Duodenal mucosa (tissue), 2 donors: ENCODE data around the gene TTLL11.

ENCODE experiments used
- H3K27ac ChIP-seq: one replicate; pipeline ENCODE4 v1.7.0; 2013; ENCODE audit warnings: low read depth, low read length
- H3K27me3 ChIP-seq, 2 donors: one replicate each; pipeline ENCODE4 v1.7.0; 2013; ENCODE audit warnings: low read length in 2 of 2, control low read depth in 1 of 2; ENCODE audit not compliant: insufficient read depth in 2 of 2, control insufficient read depth in 1 of 2
- H3K36me3 ChIP-seq, 2 donors: one replicate each; pipeline ENCODE4 v1.7.0; 2013; ENCODE audit warnings: low read length in 2 of 2, control low read depth in 1 of 2; ENCODE audit not compliant: insufficient read depth in 2 of 2, control insufficient read depth in 1 of 2
- H3K4me1 ChIP-seq, 2 donors: one replicate each; pipeline ENCODE4 v1.7.0; 2013; ENCODE audit warnings: low read length in 2 of 2, control low read depth in 1 of 2; ENCODE audit not compliant: insufficient read depth in 2 of 2, control insufficient read depth in 1 of 2
- H3K4me3 ChIP-seq, 2 donors: one replicate each; pipeline ENCODE4 v1.7.0; 2013; ENCODE audit warnings: low read length in 2 of 2, low read depth in 1 of 2
- H3K9ac ChIP-seq, 2 donors: one replicate each; pipeline ENCODE4 v1.7.0; 2013; ENCODE audit warnings: low read length in 2 of 2, low read depth in 1 of 2
- H3K9me3 ChIP-seq, 2 donors: one replicate each; pipeline ENCODE4 v1.7.0; 2013; ENCODE audit warnings: low read length in 2 of 2, control low read depth in 1 of 2; ENCODE audit not compliant: control insufficient read depth in 1 of 2

The TTLL11 gene

DNA sequence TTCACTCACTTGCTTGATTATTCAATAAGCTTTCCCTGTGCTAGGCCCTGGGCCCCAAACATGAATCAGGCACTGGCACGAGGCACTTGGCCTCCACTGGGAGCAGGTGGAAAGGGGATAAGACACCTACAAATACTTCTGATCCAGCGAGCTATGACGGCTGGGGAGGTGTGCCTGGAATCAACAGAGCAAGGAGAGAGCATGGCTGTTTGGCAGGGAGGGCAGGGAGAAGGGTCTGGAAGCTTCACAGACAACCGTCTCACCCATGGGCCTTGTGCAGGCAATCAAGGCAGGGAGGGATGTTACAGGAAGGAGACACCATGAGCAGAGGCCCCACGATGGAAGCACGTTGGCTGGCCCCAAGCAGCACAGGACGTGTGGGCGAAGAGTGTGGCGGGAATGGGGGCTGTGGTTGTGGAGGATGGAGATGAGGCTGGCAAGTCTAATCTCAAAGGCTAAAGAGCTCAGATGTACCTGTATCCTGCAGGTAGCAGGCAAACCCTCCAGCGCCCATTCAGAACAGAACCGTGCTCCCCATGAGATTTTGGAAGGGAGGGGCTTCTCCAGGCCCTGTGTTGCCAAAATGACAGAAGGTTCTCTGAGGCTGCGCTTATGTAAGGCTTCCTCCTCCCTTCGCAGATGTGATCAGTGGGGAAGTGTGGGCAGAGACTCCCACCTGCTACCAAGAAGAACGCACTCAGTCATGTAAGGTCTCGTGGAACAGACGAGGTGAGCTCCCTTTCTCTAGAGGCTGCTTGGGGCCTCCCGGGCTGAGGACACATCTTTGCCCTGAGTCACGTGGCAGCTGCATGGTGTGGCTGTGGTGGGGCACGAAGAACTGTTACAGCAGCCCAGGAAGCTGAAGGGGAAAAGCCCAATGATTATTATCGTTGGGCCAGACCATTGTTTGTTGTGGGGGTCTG lies 252.0 kb downstream of the TTLL11 start:
- Histone ChIP-seq H3K4me3 (no peak overlapping the region), H3K9me3 (no peaks in the 10 kb centered on the region), H3K27me3 (no peaks in the 10 kb centered on the region), H3K36me3 (no peaks in the 10 kb centered on the region), H3K27ac (no peak overlapping the region), H3K4me1 (no peaks in the 10 kb centered on the region), H3K9ac (no peak overlapping the region)

DNA sequence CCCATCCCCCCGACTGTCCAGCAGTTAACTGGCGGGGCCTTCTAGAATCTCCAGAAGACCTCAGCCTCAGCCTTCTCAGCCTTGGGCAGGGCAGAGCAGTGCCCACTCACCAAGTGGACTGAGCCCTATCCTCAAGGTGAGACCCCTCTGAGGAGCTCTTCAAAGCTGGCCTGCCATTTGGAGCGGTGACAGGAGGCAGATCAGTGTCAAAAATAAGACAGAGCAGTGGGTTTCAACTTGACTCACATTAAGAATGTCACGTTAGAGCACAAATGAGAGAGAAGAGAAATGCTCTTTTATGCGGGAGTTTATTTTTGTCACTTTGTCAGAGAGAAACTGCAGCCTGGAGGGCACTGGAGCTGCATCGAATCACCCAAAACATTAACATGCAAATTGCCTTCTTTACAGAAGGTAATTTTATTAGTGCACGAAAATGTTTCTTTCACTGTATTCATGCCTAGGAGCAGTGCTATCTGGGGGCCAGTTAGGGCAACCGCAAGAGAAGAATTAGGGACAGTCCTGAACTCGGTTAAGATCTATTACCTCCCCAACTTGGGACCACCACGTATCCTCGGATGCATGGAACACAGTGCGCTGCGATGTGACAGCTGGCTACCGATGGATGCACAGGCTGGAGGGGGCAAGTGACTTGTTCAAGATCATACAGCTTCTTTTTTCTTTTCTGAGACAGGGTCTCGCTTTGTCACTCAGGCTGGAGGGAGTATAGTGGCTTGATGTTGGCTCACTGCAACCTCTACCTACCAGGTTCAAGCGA lies 253.2 kb downstream of the TTLL11 start:
- Histone ChIP-seq H3K4me1 (no peaks in the 10 kb centered on the region), H3K9ac (no peak overlapping the region), H3K36me3 (no peaks in the 10 kb centered on the region), H3K27me3 (no peaks in the 10 kb centered on the region), H3K9me3 (no peaks in the 10 kb centered on the region), H3K27ac (no peak overlapping the region), H3K4me3 (no peak overlapping the region)

DNA sequence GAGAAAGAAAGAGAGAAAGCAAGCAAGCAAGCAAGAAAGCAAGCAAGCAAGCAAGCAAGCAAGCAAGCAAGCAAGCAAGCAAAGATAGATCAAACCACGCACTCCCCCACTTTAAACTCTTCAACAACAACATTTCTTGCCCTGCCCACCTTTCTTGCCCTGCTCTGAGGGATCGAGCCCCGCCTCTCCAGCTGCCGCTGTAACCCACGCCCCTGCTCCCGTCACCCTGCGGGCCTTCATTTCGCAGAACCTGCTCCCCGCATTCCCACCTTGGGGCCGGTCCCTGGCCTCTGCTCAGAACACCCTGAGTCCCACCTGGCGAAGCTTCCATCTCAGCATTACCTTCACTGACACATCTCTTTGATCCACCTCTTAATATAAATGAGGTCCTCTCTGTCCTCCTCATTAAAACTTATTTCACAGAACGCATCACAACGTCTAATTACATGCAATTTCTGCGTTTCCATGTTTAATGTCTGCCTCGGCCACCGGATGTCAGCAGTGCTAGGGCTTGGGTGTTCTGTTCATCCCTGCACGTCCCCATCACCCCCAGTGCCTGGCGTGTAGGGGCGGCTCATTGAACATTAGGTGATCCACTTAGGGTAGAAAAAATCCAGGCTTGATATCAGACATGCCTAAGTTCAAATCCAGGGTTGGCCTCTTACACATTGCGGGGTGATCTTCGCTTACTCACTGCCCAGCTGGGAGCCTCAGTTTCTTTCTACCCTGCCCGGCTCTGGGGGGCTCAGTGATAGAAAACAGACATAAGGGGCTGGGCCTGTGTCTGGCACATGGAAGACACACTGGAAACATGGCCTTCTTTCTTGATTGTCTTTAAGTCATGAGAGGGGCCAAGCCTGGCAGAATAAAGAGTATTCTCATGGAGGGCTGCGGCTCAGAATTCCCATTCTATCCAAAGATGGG lies 254.1 kb downstream of the TTLL11 start:
- H3K4me3 ChIP-seq, result no peak overlapping the region
- H3K4me1 ChIP-seq, result no peaks in the 10 kb centered on the region
- H3K9ac ChIP-seq, result no peak overlapping the region
- H3K27me3 ChIP-seq, result no peaks in the 10 kb centered on the region
- no peaks in the 10 kb centered on the region for H3K9me3 ChIP-seq
- no peak overlapping the region for H3K27ac ChIP-seq
- H3K36me3 ChIP-seq, result no peaks in the 10 kb centered on the region

DNA sequence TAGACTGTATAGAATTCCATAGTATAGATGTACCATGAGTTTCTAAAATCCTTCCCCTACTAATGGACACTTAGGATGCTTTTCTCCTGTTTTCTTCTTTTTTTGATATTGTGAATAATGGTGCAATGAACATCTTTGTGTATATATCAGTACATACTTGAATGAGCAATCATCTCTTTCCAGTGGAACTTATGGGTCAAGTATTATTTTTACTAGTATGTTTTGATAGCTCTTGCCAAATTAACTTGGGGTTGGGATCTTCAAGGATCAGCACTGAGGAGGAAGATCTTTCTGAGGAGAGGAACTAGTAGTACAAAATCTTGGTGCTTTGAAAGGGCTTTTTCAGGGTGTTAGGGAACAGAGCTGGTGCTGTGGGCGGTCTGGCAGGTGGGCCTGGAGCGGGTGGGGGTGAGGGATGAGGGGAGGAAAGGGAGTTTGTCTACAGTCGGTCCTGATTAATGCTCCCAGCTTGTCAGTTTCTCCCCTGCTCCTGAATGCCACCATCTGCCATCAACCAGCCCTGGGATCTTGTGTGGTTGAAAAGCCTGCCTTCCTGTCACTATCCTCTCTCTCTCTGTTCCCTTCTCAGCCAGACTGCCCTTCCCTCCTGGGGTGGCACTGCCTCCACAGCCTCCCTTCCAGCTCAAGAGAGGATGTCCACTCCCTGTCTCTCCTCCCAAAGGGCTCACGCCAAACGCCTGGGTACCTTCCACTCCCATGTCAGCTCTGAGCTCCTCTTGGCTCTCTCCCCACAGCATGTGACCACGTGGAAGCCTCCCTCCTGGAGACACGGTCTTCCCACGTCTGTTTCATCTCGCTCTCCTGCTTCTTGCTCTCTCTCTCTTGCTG lies 255.8 kb downstream of the TTLL11 start:
- Histone ChIP-seq H3K36me3 (no peaks in the 10 kb centered on the region), H3K27ac (no peak overlapping the region), H3K4me3 (no peak overlapping the region), H3K9me3 (no peaks in the 10 kb centered on the region), H3K9ac (no peak overlapping the region), H3K27me3 (no peaks in the 10 kb centered on the region), H3K4me1 (no peaks in the 10 kb centered on the region)

DNA sequence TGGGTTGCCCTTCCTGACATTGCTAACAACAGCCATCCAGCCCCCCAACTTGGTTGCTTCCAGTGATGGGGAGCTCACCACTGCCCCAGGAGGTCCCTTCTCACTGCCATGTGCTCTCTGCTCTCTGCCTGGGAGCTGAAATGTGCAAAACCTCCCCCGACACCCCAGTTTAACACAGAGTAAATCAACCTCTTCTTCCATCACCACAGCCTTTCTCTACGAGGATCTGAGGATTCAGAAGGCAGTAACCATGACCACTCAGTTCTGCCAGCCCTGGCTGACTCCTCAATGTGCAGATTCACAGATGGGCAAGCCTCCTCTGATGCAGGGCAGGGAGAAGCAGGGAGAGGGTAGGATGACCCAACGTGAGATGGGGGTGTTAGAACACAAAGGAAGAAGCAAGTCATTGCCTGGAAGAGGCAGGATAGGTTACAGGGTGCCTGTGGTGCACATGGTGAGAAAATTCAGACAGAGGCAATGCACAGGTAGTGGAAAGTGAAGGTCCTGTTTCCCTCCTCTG lies 256.7 kb downstream of the TTLL11 start:
- H3K36me3 ChIP-seq, result no peaks in the 10 kb centered on the region
- H3K27ac ChIP-seq, result no peak overlapping the region
- no peaks in the 10 kb centered on the region for H3K27me3 ChIP-seq
- H3K9me3 ChIP-seq, result no peaks in the 10 kb centered on the region
- no peak overlapping the region for H3K4me3 ChIP-seq
- H3K9ac ChIP-seq, result no peak overlapping the region
- no peaks in the 10 kb centered on the region for H3K4me1 ChIP-seq

DNA sequence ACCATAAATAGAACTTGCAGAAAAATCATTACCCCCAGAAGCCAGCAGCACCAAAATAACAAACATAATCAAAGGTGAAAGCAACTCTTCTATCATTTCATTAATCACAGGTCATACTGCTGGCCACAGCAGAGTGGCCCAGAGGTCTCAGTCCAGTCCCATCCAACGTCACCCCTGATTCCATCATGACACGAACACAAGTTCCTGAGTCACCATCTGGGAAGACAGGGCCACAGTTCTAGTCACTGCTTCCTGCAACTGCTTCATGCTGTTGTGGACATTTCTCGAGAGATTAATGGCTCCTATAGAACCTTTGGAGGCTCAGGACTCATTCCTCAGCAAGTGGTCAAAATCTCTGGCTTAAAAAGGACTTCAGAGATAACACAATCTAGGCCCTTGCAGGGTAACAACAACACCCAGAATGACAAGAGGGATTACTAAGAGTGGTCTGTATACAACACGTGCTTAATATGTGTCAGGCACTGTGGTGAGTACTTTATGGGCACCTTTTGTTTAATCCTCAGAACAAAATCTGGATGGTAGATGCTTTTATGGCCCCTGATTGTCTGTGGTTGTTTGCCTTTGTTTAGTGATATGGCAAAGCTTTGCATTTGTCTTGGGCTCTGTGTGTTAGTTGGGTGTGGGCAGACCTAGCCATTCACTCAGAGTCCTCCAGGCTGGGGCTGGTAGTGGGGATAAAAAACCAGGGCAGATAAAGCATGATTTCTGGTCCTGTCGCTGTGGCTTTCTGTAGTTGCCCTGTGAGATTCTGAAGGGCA lies 257.3 kb downstream of the TTLL11 start:
- Histone ChIP-seq H3K9ac (no peak overlapping the region), H3K4me3 (no peak overlapping the region), H3K36me3 (no peaks in the 10 kb centered on the region), H3K27ac (no peak overlapping the region), H3K4me1 (no peaks in the 10 kb centered on the region), H3K9me3 (no peaks in the 10 kb centered on the region), H3K27me3 (no peaks in the 10 kb centered on the region)

DNA sequence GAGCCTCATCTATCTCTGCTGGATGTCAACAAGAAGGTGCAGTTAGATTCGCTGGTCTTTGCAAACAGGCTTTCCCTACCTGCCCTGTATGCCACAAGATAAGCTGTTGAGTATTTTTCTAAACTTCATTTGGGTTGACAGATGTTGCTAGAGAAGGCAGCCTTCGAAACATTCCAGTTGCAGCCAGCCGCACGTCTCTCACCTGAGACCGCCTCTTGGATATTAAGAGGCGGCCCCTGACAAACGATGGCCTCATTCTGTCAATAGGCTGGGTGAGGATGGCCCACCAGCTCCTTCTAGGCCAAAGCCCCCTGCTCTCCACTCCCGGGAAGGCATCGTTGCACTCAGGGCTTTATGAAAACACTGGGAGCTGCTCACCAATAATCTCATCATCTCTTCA lies 260.0 kb downstream of the TTLL11 start:
- Histone ChIP-seq H3K27ac (no peak overlapping the region), H3K27me3 (no peaks in the 10 kb centered on the region), H3K4me3 (no peak overlapping the region), H3K4me1 (no peaks in the 10 kb centered on the region), H3K36me3 (no peaks in the 10 kb centered on the region), H3K9me3 (no peaks in the 10 kb centered on the region), H3K9ac (no peak overlapping the region)

DNA sequence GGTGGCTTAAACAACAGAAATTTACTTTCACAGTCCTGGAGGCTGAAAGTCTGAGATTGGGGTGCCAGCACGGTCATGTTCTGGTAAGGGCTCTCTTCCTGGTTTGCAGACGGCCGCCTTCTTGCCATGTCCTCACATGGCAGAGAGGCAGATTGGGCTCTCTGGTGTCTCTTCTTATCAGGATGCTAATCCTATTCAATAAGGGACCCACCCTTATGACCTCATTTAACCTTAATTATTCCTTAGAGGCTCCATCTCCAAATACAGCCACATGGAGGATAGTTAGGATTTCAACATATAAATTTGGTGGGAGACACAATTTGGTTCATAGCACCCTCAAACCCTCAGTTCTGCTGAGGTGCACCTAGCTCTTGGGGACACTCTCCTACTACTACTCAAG lies 261.2 kb downstream of the TTLL11 start:
- H3K9ac ChIP-seq, result no peak overlapping the region
- no peaks in the 10 kb centered on the region for H3K36me3 ChIP-seq
- no peak overlapping the region for H3K4me3 ChIP-seq
- no peaks in the 10 kb centered on the region for H3K9me3 ChIP-seq
- no peaks in the 10 kb centered on the region for H3K27me3 ChIP-seq
- no peak overlapping the region for H3K27ac ChIP-seq
- no peaks in the 10 kb centered on the region for H3K4me1 ChIP-seq
